K562 (cell line): ENCODE measurements around the gene ZNF362. TPM values are rescaled to one million over a fixed set of nuclear protein-coding genes. Genes with fewer than 3 reads are reported as not detected.

ENCODE experiments used
- BRCA1 ChIP-seq, 2 experiments: fragments of 450-650 bp in 1 of 2; sonication (generic) in 1 of 2; formaldehyde crosslinking in 1 of 2; IDR thresholded peaks; 2 replicates each; pipeline versions ENCODE4 v1.5.0 to v1.6.1; 2017 to 2020; ENCODE audit warnings: mild to moderate bottlenecking in 1 of 2, missing genetic modification reagents in 1 of 2
- CUX1 ChIP-seq: fragments of 200-800 bp; sonication (Bioruptor generic); IDR thresholded peaks from 2 replicates; pipeline ENCODE4 v1.6.1; 2016; ENCODE audit warnings: missing genetic modification characterization, missing compliant biosample characterization
- HIVEP1 ChIP-seq: fragments of 250-450 bp; sonication (Bioruptor Pico); IDR thresholded peaks from 2 replicates; pipeline ENCODE4 v1.4.0; 2020; ENCODE audit warnings: mild to moderate bottlenecking
- POU5F1 ChIP-seq: fragments of 150-350 bp; IDR thresholded peaks from 2 replicates; pipeline ENCODE4 v1.6.1; 2014; ENCODE audit warnings: borderline replicate concordance, low read length, low read depth, mild to moderate bottlenecking; ENCODE audit not compliant: partially characterized antibody
- ZBTB40 ChIP-seq, 2 experiments: fragments of 450-650 bp in 1 of 2; sonication (generic) in 1 of 2; formaldehyde crosslinking in 1 of 2; IDR thresholded peaks; 2 replicates each; pipeline versions ENCODE4 v1.7.1 to v1.9.0; 2016 to 2022; ENCODE audit warnings: inconsistent platforms in 1 of 2, mild to moderate bottlenecking in 1 of 2, missing genetic modification reagents in 1 of 2
- ZNF23 ChIP-seq: fragments of 250-450 bp; sonication (Bioruptor Pico); IDR thresholded peaks from 2 replicates; pipeline ENCODE4 v1.4.0; 2020; ENCODE audit warnings: mild to moderate bottlenecking
- ZNF518B ChIP-seq: fragments of 250-450 bp; sonication (Bioruptor Pico); IDR thresholded peaks from 2 replicates; pipeline ENCODE4 v1.5.0; 2021; ENCODE audit warnings: mild to moderate bottlenecking, moderate library complexity
- polyA plus RNA-seq, 8 experiments: library from polyadenylated mRNA; depleted of rRNA in 4 of 8; stranded (reverse) in 5 of 8; unstranded in 3 of 8; fragments of >200 nt; fragmentation: Nextera tagmentation in 2 of 8; fragmentation: Illumina TruSeq in 1 of 8; extraction: Ambion mirVana in 2 of 8; extraction: Trizol in 1 of 8; gene quantifications; 2 replicates each; pipeline versions ENCODE4 v1.2.1 to v1.2.3, GENCODE V29; 2011 to 2014; ENCODE audit warnings: inconsistent platforms in 1 of 8, missing spikeins in 1 of 8
- total RNA-seq, 7 experiments: library from RNA; depleted of rRNA in 6 of 7; stranded (reverse); fragments of >200 nt in 6 of 7; fragmentation: Illumina TruSeq in 2 of 7; extraction: Trizol in 2 of 7; gene quantifications; 2 replicates each; pipeline versions ENCODE4 v1.2.1 to v1.2.3, GENCODE V29; 2011 to 2021; ENCODE audit warnings: low replicate concordance in 1 of 7

The ZNF362 gene
- total and polyA plus RNA-seq, 9 of the 15 experiments (the other 6 are each of a cell fraction or from before 2014, with no cell fraction given), result 0.01 to 1.1 (median 0.35) TPM; not detected in 1

GRCh38 chr1:33349778-33350610, 93.7 kb downstream of the ZNF362 start (continued):
- TF ChIP-seq CUX1 (CRISPR knock-in tag) (no peak), BRCA1 (IDR thresholded peaks at IDR 0.05) (no peak), BRCA1 (CRISPR knock-in tag; IDR thresholded peaks at IDR 0.05) (no peak), ZBTB40 (IDR thresholded peaks at IDR 0.05) (peak; percentile 55; the same call in 1 of the 2 replicates), ZBTB40 (CRISPR knock-in tag; IDR thresholded peaks at IDR 0.05) (no peak), HIVEP1 (0 out of 2 replicates have a peak, but pooled peaks have one; percentile 10), ZNF518B (CRISPR knock-in tag) (no peak), ZNF23 (CRISPR knock-in tag) (no peak), POU5F1 (no peak)
